Smooth muscle cell (in vitro differentiated cells): Measurements from ENCODE around the gene PSRC1. TPM values are rescaled to one million over a fixed set of nuclear protein-coding genes. Genes with fewer than 3 reads are reported as not detected.

ENCODE experiments used
- polyA plus RNA-seq: library from polyadenylated mRNA; unstranded; fragments of >200 nt; fragmentation: Nextera tagmentation; extraction: Ambion mirVana; gene quantifications from 2 replicates; pipeline ENCODE4 v1.2.1, GENCODE V29; 2016
- total RNA-seq: library from RNA; depleted of rRNA; stranded (reverse); fragments of >200 nt; gene quantifications from 2 replicates; pipeline ENCODE4 v1.2.3, GENCODE V29; 2014

The PSRC1 gene
- total and polyA plus RNA-seq, 2 experiments from 2014 or later, result 5.5 to 10.8 TPM

Other genes starting within 250 kb of the PSRC1 start
- 14.9 and 16.0 TPM in 2 replicates for gene WDR47, start 241.0 kb downstream of the PSRC1 start, total RNA-seq
- gene WDR47, start 241.0 kb downstream of the PSRC1 start, polyA plus RNA-seq, result 5.8 and 8.5 TPM in 2 replicates
- gene TAF13, start 207.1 kb downstream of the PSRC1 start, total RNA-seq, result 110 and 165 TPM in 2 replicates
- gene TAF13, start 207.1 kb downstream of the PSRC1 start, polyA plus RNA-seq, result 30.1 and 30.3 TPM in 2 replicates
- gene TMEM167B, start 192.4 kb downstream of the PSRC1 start, total RNA-seq, result 31.6 and 45.8 TPM in 2 replicates
- 22.4 and 24.2 TPM in 2 replicates for gene TMEM167B, start 192.4 kb downstream of the PSRC1 start, polyA plus RNA-seq
- 3.5 and 4.8 TPM in 2 replicates for gene ELAPOR1, start 169.0 kb downstream of the PSRC1 start, total RNA-seq
- 2.6 and 3.5 TPM in 2 replicates for gene ELAPOR1, start 169.0 kb downstream of the PSRC1 start, polyA plus RNA-seq
- gene SARS1, start 69.2 kb downstream of the PSRC1 start, total RNA-seq, result 157 and 164 TPM in 2 replicates
- gene SARS1, start 69.2 kb downstream of the PSRC1 start, polyA plus RNA-seq, result 165 and 176 TPM in 2 replicates
- gene CELSR2, start 33.6 kb downstream of the PSRC1 start, total RNA-seq, result 2.9 and 3.6 TPM in 2 replicates
- 1.8 and 5.1 TPM in 2 replicates for gene CELSR2, start 33.6 kb downstream of the PSRC1 start, polyA plus RNA-seq
- not detected in 2 replicates for gene MYBPHL, start 23.9 kb upstream of the PSRC1 start, total RNA-seq
- not detected in 2 replicates for gene MYBPHL, start 23.9 kb upstream of the PSRC1 start, polyA plus RNA-seq
- gene SORT1, start 114.8 kb upstream of the PSRC1 start, total RNA-seq, result 28.7 and 31.4 TPM in 2 replicates
- gene SORT1, start 114.8 kb upstream of the PSRC1 start, polyA plus RNA-seq, result 9.8 and 17.0 TPM in 2 replicates
- gene PSMA5, start 143.3 kb upstream of the PSRC1 start, total RNA-seq, result 54.0 and 57.2 TPM in 2 replicates
- 89.8 and 93.9 TPM in 2 replicates for gene PSMA5, start 143.3 kb upstream of the PSRC1 start, polyA plus RNA-seq
- 0.04 TPM in 1 of 2 replicates, not detected in the other for gene SYPL2, start 183.4 kb upstream of the PSRC1 start, total RNA-seq
- not detected in 2 replicates for gene SYPL2, start 183.4 kb upstream of the PSRC1 start, polyA plus RNA-seq
- gene ATXN7L2, start 200.8 kb upstream of the PSRC1 start, total RNA-seq, result 1.9 and 2.4 TPM in 2 replicates
- gene ATXN7L2, start 200.8 kb upstream of the PSRC1 start, polyA plus RNA-seq, result 5.7 and 6.2 TPM in 2 replicates
- gene CYB561D1, start 210.9 kb upstream of the PSRC1 start, total RNA-seq, result 4.5 and 8.6 TPM in 2 replicates
- 5.3 and 7.4 TPM in 2 replicates for gene CYB561D1, start 210.9 kb upstream of the PSRC1 start, polyA plus RNA-seq
- 0.31 and 0.99 TPM in 2 replicates for gene AMIGO1, start 226.6 kb upstream of the PSRC1 start, total RNA-seq
- 0.93 and 1.4 TPM in 2 replicates for gene AMIGO1, start 226.6 kb upstream of the PSRC1 start, polyA plus RNA-seq